Measurements from ENCODE around the gene ARHGDIA.

GRCh38 chr17:81900181-81900820, 29.2 kb upstream of the ARHGDIA start:
- TF ChIP-seq CTCF (IDR thresholded peaks at IDR 0.05): no peak
- TF ChIP-seq POLR2A (IDR thresholded peaks at IDR 0.05): no peak

All from Peyer's patch (tissue), 4 donors.